IMR-90 (cell line): ENCODE data around the gene KRT74. TPM values are rescaled to one million over a fixed set of nuclear protein-coding genes. Genes with fewer than 3 reads are reported as not detected.

Source experiments
- ATAC-seq: fragments of 200-7000 bp; cut with Tn5 transposase; 2 replicates; pipeline ENCODE4 v1.9.1; 2020; ENCODE audit warnings: low read depth, mild to moderate bottlenecking, moderate library complexity
- BruUV-seq: library from RNA; stranded (reverse); fragments of 400-500 nt; replicated peaks from 2 replicates; lab custom pipeline; 2021; lab: Mats Ljungman, UMichigan
- CTCF ChIA-PET: fragments of 300-600 bp; formaldehyde crosslinking; extraction: SDS; loops from one replicate; lab custom pipeline; 2021; ENCODE audit warnings: antibody characterized with exemption; lab: Yijun Ruan, JAX
- POLR2A ChIA-PET: fragments of 300-600 bp; sonication (Branson Sonifier 250); formaldehyde crosslinking; loops from one replicate; lab custom pipeline; 2022; ENCODE audit warnings: antibody characterized with exemption; ENCODE audit not compliant: unreplicated experiment; lab: Charles Lee
- DNase-seq: peaks from one replicate; pipeline ENCODE4 v3.0.0; 2013
- H2AFZ ChIP-seq: replicated peaks from 2 replicates; pipeline ENCODE3; 2013; ENCODE audit warnings: low read length, mild to moderate bottlenecking; ENCODE audit not compliant: poor library complexity
- H2AK5ac ChIP-seq: 2 replicates; pipeline ENCODE4 v1.6.1; 2013; ENCODE audit warnings: low read depth, low read length, inconsistent platforms
- H2AK9ac ChIP-seq: replicated peaks from 2 replicates; pipeline ENCODE3; 2013; ENCODE audit warnings: mild to moderate bottlenecking, low read depth, low read length, moderate library complexity; ENCODE audit not compliant: poor library complexity
- H2BK120ac ChIP-seq: 2 replicates; pipeline ENCODE4 v1.6.1; 2013; ENCODE audit warnings: low read depth, low read length, inconsistent platforms
- H2BK15ac ChIP-seq: 3 replicates; pipeline ENCODE4 v1.6.1; 2013; ENCODE audit warnings: low read depth, low read length, inconsistent platforms
- H2BK20ac ChIP-seq: 2 replicates; pipeline ENCODE4 v1.6.1; 2013; ENCODE audit warnings: low read depth, mild to moderate bottlenecking, inconsistent platforms, low read length, moderate library complexity
- H2BK5ac ChIP-seq: 2 replicates; pipeline ENCODE4 v1.6.1; 2013; ENCODE audit warnings: mild to moderate bottlenecking, low read depth, low read length, inconsistent platforms; ENCODE audit not compliant: poor library complexity, severe bottlenecking
- H3K14ac ChIP-seq: replicated peaks from 2 replicates; pipeline ENCODE4 v1.6.1; 2013; ENCODE audit warnings: low read depth, low read length, inconsistent platforms
- H3K18ac ChIP-seq: 2 replicates; pipeline ENCODE4 v1.6.1; 2013; ENCODE audit warnings: low read depth, low read length, control low read depth
- H3K23ac ChIP-seq: 2 replicates; pipeline ENCODE4 v1.6.1; 2013; ENCODE audit warnings: low read depth, low read length, inconsistent platforms
- H3K27ac ChIP-seq: 2 replicates; pipeline ENCODE4 v1.5.1; 2013; ENCODE audit warnings: mild to moderate bottlenecking, control low read depth, low read length; ENCODE audit not compliant: insufficient read depth
- H3K27me3 ChIP-seq: 2 replicates; pipeline ENCODE4 v1.6.1; 2013; ENCODE audit warnings: low read length; ENCODE audit not compliant: control insufficient read depth, insufficient read depth
- H3K36me3 ChIP-seq: 2 replicates; pipeline ENCODE4 v1.6.1; 2013; ENCODE audit warnings: low read length, mixed read lengths; ENCODE audit not compliant: control insufficient read depth, insufficient read depth
- H3K4ac ChIP-seq: 2 replicates; pipeline ENCODE4 v1.6.1; 2013; ENCODE audit warnings: low read depth, low read length, inconsistent platforms
- H3K4me1 ChIP-seq: 2 replicates; pipeline ENCODE4 v1.6.1; 2013; ENCODE audit warnings: low read length, mixed read lengths; ENCODE audit not compliant: control insufficient read depth, insufficient read depth
- H3K4me2 ChIP-seq: 2 replicates; pipeline ENCODE4 v1.6.1; 2013; ENCODE audit warnings: low read depth, mild to moderate bottlenecking, control low read depth, low read length, moderate library complexity
- H3K4me3 ChIP-seq: 2 replicates; pipeline ENCODE4 v1.5.1; 2013; ENCODE audit warnings: low read depth, mild to moderate bottlenecking, control low read depth, low read length, moderate library complexity; ENCODE audit not compliant: insufficient read depth
- H3K56ac ChIP-seq: 2 replicates; pipeline ENCODE4 v1.6.1; 2013; ENCODE audit warnings: low read length, inconsistent platforms; ENCODE audit not compliant: insufficient read depth; ENCODE audit errors: extremely low read depth
- H3K79me1 ChIP-seq, 2 experiments: 2 replicates each; pipeline ENCODE4 v1.6.1; 2013; ENCODE audit warnings: low read length in 2 of 2, inconsistent platforms in 1 of 2, low read depth in 1 of 2
- H3K9ac ChIP-seq: 2 replicates; pipeline ENCODE4 v1.6.1; 2013; ENCODE audit warnings: low read depth, low read length, control low read depth
- H3K9me1 ChIP-seq: 2 replicates; pipeline ENCODE4 v1.6.1; 2013; ENCODE audit warnings: low read length, inconsistent platforms; ENCODE audit not compliant: insufficient read depth
- H3K9me3 ChIP-seq: 2 replicates; pipeline ENCODE4 v1.6.1; 2013; ENCODE audit warnings: low read length; ENCODE audit not compliant: control insufficient read depth, insufficient read depth
- H4K20me1 ChIP-seq: 2 replicates; pipeline ENCODE4 v1.6.1; 2013; ENCODE audit warnings: low read length, inconsistent platforms; ENCODE audit not compliant: insufficient read depth
- H4K5ac ChIP-seq: 2 replicates; pipeline ENCODE4 v1.6.1; 2013; ENCODE audit warnings: mild to moderate bottlenecking, low read depth, low read length, control low read depth
- H4K8ac ChIP-seq, 2 experiments: 2 replicates each; pipeline ENCODE4 v1.6.1; 2013; ENCODE audit warnings: low read depth in 2 of 2, low read length in 2 of 2, control low read depth in 1 of 2, inconsistent platforms in 1 of 2
- H4K91ac ChIP-seq: 2 replicates; pipeline ENCODE4 v1.6.1; 2013; ENCODE audit warnings: low read depth, low read length, inconsistent platforms; ENCODE audit not compliant: insufficient read depth
- CEBPB ChIP-seq: IDR thresholded peaks from 2 replicates; pipeline ENCODE4 v1.6.1; 2012; ENCODE audit warnings: low read depth, low read length, improper control_type of control experiment
- MAFK ChIP-seq: IDR thresholded peaks from 2 replicates; pipeline ENCODE4 v1.6.1; 2012; ENCODE audit warnings: low read depth, low read length, improper control_type of control experiment
- RAD21 ChIP-seq: IDR thresholded peaks from 2 replicates; pipeline ENCODE4 v1.6.1; 2012; ENCODE audit warnings: low read length, improper control_type of control experiment
- WGBS, 2 experiments: methylation state at CpG; one replicate each; pipeline versions ENCODE4 v1.1.5 to v1.1.7; 2013; ENCODE audit warnings: missing lambda C conversion rate in 2 of 2; ENCODE audit not compliant: insufficient read length in 1 of 2; ENCODE audit errors: extremely low coverage in 2 of 2; 5-methylcytosine and 5-hydroxymethylcytosine counted together
- dilution Hi-C: fragments of 300-500 bp; cut with HindIII; formaldehyde crosslinking; loops from one replicate; pipeline ENCODE4 v1.14.3; 2018; ENCODE audit warnings: low sequenced_read_pairs; ENCODE audit not compliant: unreplicated experiment
- in situ Hi-C: fragments of 300-500 bp; cut with MboI; formaldehyde crosslinking; loops from 3 replicates; pipeline ENCODE4 v1.14.3; 2019; ENCODE audit warnings: low sequenced_read_pairs, inconsistent platforms, mixed read lengths
- intact Hi-C: fragments of 100-400 bp; cut with micrococcal nuclease; formaldehyde crosslinking; loops from 2 replicates; pipeline ENCODE4 v1.10.0; 2022
- polyA plus RNA-seq, 3 experiments: library from polyadenylated mRNA; depleted of rRNA; stranded (reverse); fragments of >200 nt; gene quantifications; 2 replicates each; pipeline ENCODE4 v1.2.3, GENCODE V29; 2012; ENCODE audit warnings: low replicate concordance in 1 of 3
- total RNA-seq: library from RNA; depleted of rRNA; stranded (reverse); fragments of >200 nt; gene quantifications from 2 replicates; pipeline ENCODE4 v1.2.3, GENCODE V29; 2012

The KRT74 gene
- total and polyA plus RNA-seq, 2 of the 4 experiments (the other 2 are of a cell fraction), result not detected

- Histone ChIP-seq H3K4me3 (no peak overlapping the region), H3K79me1 (no peaks in the 10 kb centered on the region), H3K56ac (no peak overlapping the region), H4K20me1 (no peaks in the 10 kb centered on the region; the same call in 1 of the 2 replicates), H3K4me2 (no peak overlapping the region), H3K14ac (no peak overlapping the region), H4K5ac (no peak overlapping the region), H2BK15ac (no peak overlapping the region), H3K4me1 (no peaks in the 10 kb centered on the region), H2BK20ac (no peak overlapping the region), H3K9ac (no peak overlapping the region), H3K27me3 (peaks cover 50% of the 10 kb centered on the region), H3K9me3 (no peaks in the 10 kb centered on the region), H3K23ac (no peak overlapping the region), H3K9me1 (no peaks in the 10 kb centered on the region), H2BK5ac (no peak overlapping the region), H4K91ac (no peak overlapping the region), H2AK9ac (no peak overlapping the region), H4K8ac (no peak overlapping the region), H3K4ac (no peak overlapping the region), H2AFZ (peak overlapping the region; percentile 43), H3K18ac (no peak overlapping the region), H3K27ac (no peak overlapping the region), H2BK120ac (no peak overlapping the region), H3K36me3 (no peaks in the 10 kb centered on the region), H2AK5ac (no peak overlapping the region)
- CTCF ChIA-PET, result interaction anchor here (1.6 to 2.0 kb wide), 2 partner anchors 291 to 300 kb away, joined by 4 to 6 read pairs; no protein-coding TSS in a partner anchor
- POLR2A ChIA-PET, result no interaction called here
- intact Hi-C loops, result no loop called here
- WGBS, 2 experiments, result 33% methylated on average over 5 of the region's 10 CpGs; no CpG with 5 or more reads in 1 of the 2 experiments
- no TSS peak for BruUV-seq
- TF ChIP-seq RAD21 (no peak), CEBPB (no peak), MAFK (no peak)
- no peak for ATAC-seq
- dilution Hi-C loops, result no loop called here
- in situ Hi-C loops, result loop anchor here (5.0 to 10.0 kb wide), 3 partner anchors 298 to 425 kb away; no protein-coding TSS in a partner anchor
- DNase-seq, result no peak
Measured at GRCh38 chr12:52579468-52580465, 6.1 kb upstream of the KRT74 start.
